UCSD-AML1 (cell line): ENCODE measurements around the gene CCDC89.
"Not testable (repeated sequence)": the region's sequence is repeated elsewhere in the genome, so short reads cannot be mapped to it uniquely, and the experiment has no call there.

Experiments used
- DNase-seq: peaks from one replicate; lab custom pipeline; 2025; ENCODE audit not compliant: unreplicated experiment; lab: John Stamatoyannopoulos, UW

The CCDC89 gene

DNA sequence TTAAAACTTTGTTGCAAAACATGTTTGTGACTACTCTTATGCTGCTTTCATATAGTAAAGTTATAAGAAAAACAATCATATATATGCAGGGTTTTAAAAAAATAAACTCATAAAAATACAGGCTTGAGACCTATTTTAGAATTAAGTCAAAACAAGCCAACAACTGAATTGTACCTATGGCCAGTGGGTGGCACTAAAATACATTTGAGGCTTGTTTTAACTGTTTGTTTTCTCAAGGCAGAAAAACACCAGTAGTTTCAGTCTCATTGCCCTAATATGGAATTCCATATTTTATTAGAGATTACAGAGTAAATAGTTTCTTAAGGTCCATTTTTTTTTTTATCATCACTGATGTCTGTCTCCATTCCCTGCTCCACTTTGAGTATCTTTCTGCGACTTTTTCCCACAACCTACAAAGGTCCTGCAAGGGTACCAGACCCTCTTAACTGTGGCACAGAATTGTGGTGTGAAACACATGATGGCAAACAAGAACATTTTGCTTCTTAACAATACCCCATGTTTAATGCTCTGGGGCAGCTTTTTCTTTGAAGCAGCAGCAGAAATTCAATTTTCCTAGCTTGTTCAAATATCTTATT, 8.5 kb upstream of the CCDC89 start:
- no peak for DNase-seq

DNA sequence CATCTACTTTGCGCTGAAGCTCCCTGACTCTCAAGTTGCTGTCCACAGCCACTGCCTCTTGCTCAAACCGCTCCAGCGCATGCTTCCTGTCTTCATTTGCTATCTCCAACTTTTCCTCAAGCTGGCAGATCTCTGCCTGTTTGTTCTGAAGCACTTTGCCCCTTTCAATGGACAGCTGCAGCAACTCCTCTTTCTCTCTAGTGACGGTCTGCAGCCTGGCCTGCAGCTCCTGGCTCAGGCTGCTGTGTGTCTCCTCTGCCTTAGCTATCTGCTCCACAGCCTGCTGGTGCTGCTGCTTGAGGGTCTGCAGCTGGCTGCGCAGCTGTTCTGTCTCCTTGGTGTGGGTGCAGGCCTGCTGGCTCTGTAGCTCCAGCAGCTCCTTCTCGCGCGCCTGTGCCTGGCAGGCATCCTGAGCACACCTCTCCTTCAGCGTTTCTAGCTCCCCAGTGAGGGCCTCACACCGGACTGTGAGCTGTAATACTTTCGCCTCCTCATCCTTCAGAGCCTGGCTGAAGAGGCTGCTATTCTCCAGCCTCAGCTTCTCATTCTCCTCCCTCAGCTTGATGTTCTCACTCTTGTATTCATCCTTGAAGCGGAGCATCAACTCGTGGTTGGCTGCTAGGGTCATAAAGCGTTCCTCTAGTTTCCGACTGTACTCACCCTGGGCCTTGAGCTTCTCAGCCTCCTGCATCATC, 723 bp downstream of the CCDC89 start:
- no peak for DNase-seq

DNA sequence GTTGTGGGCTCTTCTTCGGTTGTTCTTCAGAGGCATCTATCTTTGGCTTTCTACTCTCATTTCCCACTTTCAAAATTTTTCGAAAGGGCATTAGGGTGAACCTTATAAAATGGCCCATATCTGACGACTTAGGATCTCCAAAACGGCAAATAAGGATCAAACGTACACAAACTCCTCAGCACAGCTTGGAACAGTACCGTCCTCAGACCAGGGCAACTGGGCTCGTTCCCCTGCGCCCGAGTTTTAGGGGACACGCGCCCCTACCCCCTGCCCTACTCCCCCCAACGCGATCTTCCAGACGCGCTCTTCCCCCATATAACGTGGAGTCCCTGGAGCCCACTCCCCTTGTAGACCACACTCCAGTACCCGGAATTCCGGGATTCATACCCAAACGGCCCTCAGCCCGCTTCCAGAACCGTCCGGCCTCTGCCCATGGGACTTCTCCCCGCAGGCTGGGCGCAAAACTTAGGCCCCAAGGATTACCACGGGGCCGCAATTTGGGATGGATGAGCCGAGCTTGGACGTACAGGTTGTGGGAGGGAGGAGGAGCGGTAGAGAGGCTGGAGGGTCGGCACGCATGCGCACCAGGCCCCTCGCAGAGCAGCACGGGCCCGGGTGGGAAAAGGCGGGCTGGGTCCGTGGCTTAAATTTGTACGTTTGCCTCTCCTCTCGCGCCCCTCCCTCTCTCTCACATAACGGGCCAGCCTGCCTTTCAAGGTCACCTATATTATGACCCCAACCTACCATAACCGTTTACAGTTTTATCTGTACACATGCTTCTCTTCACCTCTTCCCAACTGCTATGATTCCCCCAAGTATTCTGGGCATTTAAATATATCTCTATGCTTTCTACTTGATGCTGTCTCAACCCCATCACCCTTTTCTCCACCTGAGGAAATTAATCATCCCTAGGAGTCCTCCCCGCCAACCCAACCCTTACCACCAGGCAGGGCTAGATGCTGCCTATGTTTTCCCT, 3.4 kb downstream of the CCDC89 start:
- DNase-seq = no peak

DNA sequence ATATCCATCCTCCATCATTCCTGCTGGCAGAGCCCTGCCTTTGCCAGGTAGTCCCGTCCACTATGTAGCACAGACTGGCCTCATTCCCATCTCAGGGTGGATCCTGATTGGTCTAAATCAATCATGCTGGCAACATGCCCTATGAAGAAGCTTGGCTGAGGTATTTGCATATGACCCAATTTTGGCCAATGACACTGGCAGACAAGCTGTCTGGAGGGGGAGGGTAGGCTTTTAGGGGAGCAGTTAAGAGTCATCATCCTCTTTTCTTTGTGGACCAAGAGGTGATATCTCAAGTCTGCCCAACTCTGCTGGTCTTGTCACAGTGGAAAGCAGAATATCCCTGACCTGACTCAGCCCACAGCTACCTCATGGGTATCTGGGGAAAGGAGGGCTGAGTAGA, 5.1 kb downstream of the CCDC89 start:
- no peak for DNase-seq

DNA sequence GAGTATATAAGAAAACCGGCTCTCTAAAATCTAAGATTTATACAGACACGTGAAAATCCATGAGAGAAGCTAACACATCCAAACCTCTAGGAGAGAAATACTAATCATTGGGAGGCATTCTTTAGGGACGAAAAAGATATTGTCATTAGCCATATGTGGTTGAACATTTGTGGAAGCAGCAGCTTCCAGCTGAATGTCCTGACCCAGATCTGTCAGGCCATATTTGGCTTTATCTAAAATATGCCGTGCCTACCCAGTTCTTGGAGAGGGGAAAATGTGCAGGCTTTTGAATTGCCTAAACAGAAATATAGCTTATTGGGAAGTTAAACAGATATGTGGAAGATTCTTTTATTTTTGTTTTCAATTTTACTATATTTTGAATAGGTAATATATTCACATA, 6.4 kb downstream of the CCDC89 start:
- no peak for DNase-seq

DNA sequence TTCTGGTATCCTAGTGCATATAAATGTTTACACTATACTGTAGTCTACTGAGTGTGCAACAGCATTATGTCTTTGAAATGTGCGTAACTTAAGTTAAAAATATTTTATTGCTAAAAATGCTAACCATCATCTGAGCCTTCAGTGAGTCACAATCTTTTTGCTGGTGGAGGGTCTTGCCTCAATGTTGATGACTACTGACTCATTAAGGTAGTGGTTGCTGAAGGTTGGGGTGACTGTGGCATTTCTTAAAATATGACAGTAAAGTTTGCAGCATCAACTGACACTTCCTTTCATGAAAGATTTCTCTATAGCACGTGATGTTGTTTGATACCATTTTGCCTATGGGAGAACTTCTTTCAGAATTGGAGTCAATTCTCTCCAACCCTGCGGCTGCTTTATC, 12.6 kb downstream of the CCDC89 start:
- DNase-seq = no peak

DNA sequence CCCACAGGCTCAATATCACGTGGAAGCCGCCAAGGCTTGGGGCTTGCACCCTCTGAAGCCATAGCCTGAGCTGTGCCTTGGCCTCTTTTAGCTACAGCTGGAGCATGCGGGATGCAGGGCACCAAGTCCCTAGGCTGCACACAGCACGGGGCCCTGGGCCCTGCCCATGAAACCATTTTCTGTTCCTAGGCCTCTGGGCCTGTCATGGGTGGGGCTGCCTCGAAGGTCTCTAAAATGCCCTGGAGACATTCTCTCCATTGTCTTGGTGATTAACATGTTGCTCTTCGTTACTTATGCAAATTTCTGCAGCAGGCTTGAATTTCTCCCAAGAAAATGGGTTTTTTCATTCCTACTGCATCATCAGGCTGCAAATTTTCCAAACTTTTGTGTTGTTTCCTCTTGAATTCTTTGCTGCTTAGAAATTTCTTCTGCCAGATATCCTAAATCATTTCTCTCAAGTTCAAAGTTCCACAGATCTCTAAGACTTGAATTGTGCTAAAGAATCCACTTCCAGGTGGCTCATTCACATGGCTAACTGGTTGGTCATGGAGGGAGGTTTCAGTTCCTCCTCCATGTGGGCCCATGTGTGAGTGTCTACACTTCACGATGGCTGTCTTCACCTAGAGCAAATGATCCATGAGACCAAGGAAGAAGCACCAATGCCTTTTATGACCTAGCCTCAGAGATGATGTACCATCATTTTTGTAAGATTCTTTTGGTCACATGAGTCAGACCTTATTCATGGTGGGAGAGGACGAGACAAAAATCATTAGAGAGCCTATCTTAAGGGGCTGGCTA, 13.7 kb downstream of the CCDC89 start:
- DNase-seq = no peak

DNA sequence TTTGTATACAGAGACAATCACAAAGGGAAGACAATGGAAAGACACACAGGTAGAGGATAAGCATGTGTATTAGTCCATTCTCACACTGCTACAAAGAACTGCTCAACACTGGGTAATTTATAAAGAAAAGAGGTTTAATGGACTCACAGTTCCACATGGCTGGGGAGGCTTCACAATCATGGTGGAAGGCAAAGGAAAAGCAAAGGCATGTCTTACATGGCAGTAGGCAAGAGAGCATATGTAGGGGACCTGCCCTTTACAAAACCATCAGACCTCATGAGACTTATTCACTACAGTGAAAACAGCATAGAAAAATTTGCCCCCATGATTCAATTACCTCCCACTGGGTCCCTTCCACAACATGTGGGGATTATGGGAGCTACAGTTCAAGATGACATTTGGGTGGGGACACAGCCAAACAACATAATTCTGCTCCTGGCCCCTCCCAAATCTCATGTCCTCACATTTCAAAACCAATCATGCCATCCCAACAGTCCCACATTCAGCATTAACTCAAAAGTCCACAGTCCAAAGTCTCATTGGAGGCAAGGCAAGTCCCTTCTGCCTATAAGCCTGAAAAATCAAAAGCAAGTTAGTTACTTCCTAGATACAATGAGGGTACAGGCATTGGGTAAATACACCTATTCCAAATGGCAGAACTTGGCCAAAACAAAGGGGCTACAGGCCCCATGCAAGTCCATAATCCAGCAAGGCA, 14.9 kb downstream of the CCDC89 start:
- not testable (repeated sequence) for DNase-seq

DNA sequence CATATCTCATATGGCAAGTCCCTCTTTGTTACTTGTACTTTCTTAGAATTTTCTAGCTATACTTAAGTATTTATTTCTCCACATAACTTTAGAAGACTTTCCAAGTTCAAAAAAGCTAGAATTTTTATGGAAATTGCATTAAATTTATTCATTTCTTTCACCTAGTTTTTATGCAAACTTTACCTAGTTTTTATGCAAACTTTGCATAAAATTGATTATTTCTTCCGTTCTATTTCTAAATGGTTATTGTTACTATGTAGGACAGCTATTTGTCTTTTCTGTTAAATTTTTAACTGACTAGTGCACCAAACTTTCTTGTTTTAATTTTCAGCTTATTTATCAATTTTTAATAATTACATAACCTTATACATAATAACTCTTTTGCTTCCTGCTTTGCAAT, 17.8 kb downstream of the CCDC89 start:
- no peak for DNase-seq

DNA sequence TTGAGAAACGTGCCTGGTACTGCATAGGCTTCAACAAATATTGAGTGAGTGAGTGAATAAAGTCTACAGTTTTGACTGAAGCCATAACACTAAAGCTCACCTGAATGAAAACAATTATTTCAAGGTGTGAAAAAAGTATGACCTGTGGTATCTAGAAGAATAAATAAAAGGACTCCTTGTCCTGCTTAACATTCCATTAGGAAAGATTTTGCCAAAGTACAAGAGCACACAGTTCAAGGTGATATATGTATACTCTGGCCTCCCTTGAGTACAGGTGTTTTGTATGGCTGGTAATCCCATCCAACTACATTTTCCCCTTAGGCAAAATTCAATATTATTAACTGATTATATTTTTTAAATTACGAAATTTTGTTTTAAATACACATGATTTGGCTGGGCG, 19.3 kb downstream of the CCDC89 start:
- DNase-seq = no peak

DNA sequence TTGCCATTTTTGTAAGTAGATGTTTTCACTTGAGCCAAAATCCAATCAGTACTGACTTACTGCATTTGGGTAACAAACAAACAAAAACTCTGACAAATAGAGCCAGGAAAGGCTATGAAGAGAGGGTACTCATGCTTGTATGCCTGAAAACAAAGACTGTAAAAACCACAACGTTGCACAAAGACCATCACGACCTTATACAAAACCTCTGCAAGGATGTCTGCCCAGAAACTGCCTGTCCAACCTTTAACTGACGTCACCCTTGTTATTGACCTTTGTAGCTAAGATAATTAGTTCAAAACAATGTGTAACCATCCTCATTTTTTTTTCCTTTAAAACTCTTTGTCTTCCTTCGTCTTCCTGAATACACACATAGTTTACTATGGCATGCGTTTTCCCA, 20.3 kb downstream of the CCDC89 start:
- no peak for DNase-seq

DNA sequence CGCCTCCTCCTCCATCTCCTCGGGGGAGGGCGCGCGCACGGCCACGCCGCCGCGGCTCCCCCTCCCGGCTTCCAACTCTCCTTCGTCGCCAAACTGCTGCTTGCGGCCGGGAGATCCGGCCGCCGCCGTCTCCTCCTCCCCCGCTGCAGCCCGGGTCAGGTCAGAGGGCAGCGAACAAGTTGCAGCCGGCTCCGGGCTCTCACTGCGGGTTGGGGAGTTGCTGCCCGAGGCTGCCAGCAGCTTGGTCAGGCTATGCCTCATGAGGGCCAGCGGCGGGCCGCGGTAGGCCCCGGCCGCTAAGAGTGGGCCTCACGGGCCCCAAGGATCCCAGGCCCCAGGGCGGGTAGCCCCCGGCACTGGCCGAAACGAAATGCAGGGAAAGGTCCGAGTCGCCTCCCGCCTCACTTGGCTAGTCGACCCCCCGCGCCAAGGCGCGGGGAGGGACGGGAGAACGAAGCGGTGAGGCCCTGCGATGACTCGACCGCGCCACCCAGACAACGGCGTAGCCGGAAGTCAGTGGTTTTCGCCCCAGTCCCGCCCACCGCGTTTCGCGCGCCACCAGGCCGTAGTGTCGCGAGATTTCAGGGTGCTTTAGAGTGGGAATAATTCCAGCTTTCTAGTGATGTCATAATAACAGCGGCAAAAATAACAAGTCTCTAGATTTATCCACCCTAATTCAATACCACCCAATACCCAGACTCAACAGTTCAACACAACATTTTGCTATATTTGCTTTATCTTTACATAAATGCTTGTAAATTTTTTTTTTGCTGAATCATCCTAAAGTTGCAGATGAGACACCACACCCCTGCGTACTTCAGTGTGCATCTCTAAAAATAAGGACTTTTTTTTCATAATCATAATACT, 21.1 kb downstream of the CCDC89 start, which contains the start of gene CREBZF:
CREBZF (minus strand) TSS at position 515 of the 867 bp plus-strand sequence; CDS start at position 261, 254 bp downstream.
- peak; percentile 93 for DNase-seq

DNA sequence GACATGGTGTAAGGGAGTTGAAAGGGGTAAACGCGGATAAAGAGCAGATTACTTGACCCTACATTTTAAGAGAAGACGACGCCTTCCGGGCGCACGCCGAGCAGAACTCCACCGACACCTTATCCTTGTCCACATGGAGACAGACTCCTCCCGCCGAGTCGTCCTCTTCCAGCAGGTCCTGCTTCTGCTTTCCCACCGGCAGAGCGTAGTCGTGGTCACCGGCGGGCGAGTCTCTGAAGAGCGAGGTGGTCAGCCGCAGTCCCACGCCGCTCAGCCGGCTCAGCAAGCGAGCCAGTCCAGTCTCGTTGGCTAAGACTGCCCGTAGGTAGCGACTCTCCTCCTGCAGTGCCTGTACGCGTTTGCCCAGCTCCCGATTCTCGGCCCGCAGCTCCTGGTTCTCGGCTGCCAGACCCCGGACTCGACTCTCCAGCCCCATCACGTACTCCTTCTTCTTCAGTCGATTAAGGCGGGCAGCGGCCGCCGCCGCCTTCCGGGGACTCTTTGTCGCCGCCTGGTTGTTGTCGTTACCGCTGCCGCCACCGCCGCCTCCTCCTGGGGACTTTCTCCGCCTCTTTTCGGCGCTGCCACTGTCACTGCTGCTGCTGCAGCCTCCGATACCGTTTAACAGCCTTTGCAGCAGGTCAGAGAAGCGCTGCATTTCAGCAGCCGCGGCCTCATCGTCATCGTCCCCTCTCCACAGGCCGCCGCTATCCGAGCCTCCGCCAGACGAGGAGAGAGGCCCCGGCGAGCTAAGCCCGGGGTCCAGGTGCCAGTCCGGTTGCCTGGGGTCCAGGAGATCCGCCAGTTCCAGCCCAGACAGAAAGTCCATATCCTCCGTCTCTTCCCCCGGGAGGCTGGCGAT, 22.0 kb downstream of the CCDC89 start:
- DNase-seq = peak; percentile 82

DNA sequence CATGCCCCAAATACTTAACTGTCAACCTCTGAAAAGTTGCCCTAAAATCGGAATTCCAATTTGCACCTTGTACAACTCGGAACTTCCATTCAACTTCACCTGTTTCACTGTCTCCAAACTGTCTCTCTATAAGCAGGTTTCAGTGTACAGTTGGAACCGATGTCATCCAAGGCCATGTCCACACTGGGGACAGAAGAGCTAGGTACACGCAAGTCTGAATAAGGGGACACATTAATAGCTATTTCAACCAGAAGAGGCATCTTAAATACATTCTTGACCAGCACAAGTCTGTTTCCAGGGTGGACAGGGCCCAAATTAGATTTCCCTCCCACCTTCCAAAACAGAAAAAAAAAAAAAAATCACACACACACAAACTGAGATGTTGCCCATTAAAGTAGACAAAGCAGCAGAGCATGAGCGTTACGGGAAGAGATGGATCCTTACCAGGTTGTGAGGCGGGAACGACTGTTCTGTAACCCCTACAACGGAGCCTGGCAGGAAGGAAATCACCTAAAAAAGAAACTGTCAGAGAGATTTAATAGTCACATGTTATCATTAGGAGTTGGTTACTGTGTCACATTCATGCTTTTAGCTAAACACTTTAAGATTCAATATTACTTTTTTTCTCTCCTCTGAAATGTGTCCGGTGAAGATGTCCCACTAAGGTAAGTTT, 22.8 kb downstream of the CCDC89 start:
- no peak for DNase-seq

DNA sequence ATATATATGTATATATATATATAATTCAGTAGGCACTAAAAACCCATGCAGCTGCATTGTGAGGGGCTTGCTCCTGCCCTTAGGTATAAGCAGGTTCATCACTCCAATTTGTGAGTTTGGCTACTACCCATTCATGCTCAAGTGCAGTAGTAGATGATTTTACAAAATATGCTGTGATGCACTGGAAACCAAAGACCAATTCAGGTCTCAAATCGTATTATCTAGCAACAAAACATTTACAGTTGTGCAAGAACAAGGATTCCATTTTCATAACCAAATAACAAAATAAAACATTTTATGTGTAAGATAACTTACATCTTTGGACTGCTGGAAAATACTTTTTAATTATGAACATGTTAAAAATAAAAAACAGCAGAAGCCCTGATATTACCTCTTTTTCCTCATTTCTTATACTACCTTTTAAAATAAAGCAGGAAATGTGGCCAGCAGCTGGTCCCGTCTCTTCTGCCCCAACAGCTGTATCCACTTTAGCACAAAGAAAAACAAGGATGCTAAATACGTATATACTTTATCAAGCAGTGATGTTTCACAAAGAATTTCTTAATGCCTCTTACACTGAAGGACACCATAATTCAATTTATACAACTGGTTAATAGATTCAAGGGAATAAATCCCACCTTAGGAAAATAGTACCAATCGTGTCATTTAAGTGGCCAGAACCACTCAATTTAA, 23.9 kb downstream of the CCDC89 start:
- no peak for DNase-seq

DNA sequence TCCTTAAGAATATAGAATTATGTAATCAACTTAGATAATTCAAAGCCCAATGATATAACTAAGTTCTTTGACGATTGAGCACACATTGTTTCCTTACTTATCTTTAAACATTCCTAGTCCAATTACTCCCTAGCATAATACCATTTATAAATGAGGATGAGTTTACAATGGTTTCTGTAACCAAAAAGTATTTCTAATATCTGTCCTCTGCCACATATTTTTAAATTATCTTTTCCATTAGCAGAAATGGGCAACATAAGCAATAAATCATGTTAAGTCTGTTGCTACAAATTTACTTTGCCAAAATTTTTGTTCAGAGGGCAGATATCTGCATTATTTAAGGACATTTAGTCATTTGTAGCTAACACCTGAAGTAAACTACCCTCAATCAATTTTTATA, 27.8 kb downstream of the CCDC89 start:
- no peak for DNase-seq

DNA sequence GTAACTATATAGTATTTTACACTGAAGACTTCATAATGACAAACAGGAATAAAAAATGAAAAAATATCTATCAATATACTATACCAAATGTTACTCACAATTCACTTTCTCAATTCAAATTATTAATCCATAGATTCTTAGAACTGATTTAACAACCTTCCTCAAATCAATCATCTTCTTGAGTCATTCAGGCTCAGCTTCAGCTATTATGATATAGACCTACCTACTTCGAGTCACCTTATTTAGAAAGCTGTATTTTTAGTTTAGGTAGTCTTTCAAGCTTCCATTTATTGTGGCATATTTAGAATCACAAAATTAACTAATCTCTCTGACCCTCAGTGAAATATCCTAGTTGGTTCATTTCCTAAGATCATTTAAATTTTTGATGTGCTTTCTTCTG, 29.2 kb downstream of the CCDC89 start:
- DNase-seq = no peak
